ENCODE measurements around the gene BRCA1. TPM values are rescaled to one million over a fixed set of nuclear protein-coding genes. Genes with fewer than 3 reads are reported as not detected.
A peak's percentile ranks its signal among the peaks of the same experiment; 100 is the strongest.

Gene BRCA1
- total and polyA plus RNA-seq, 7 donors, result 0.60 to 10.2 (median 5.6) TPM

- Histone ChIP-seq H3K27ac (no peak overlapping the region), H3K27me3 (no peaks in the 10 kb centered on the region), H3K4me3 (no peak overlapping the region), H3K9me3 (no peaks in the 10 kb centered on the region), H3K36me3 (no peaks in the 10 kb centered on the region), H3K4me1 (peaks cover 0 to 19% (median 8%) of the 10 kb centered on the region in 4 donors)
- intact Hi-C loops (cut with DNase I), result loop anchor here (5.0 kb wide), 2 partner anchors 55 to 100 kb away; partner anchors contain the start of gene BRCA1
- WGBS, 2 donors, result 74 to 84% methylated on average over 9 of the region's 9 CpGs
- no peak for DNase-seq
- TF ChIP-seq CTCF (IDR thresholded peaks at IDR 0.05) (no peak), POLR2AphosphoS5 (IDR thresholded peaks at IDR 0.05) (no peak), POLR2A (IDR thresholded peaks at IDR 0.05) (no peak), EP300 (IDR thresholded peaks at IDR 0.05) (no peak)
Measured at GRCh38 chr17:43027091-43028032, 97.8 kb downstream of the BRCA1 start.

GRCh38 chr17:43026595-43026994 lies 98.6 kb downstream of the BRCA1 start:
- 66 to 67% methylated on average over 5 of the region's 5 CpGs for WGBS, 2 donors
- H3K36me3 ChIP-seq, result no peaks in the 10 kb centered on the region
- H3K27me3 ChIP-seq, result no peaks in the 10 kb centered on the region
- peaks cover 0 to 19% (median 8%) of the 10 kb centered on the region in 4 donors for H3K4me1 ChIP-seq
- H3K9me3 ChIP-seq, result no peaks in the 10 kb centered on the region
- intact Hi-C loops (cut with DNase I), result loop anchor here (5.0 kb wide), 2 partner anchors 56 to 101 kb away; partner anchors contain the start of gene BRCA1
- H3K4me3 ChIP-seq, result no peak overlapping the region
- H3K27ac ChIP-seq, result peak overlapping the region in 3 of 4 donors; percentile 79 to 86 (median 81)
- DNase-seq, result no peak
- no peak for TF ChIP-seq POLR2A (IDR thresholded peaks at IDR 0.05)
- TF ChIP-seq CTCF (IDR thresholded peaks at IDR 0.05), result no peak
- no peak for TF ChIP-seq EP300 (IDR thresholded peaks at IDR 0.05)
- TF ChIP-seq POLR2AphosphoS5 (IDR thresholded peaks at IDR 0.05), result no peak

DNA sequence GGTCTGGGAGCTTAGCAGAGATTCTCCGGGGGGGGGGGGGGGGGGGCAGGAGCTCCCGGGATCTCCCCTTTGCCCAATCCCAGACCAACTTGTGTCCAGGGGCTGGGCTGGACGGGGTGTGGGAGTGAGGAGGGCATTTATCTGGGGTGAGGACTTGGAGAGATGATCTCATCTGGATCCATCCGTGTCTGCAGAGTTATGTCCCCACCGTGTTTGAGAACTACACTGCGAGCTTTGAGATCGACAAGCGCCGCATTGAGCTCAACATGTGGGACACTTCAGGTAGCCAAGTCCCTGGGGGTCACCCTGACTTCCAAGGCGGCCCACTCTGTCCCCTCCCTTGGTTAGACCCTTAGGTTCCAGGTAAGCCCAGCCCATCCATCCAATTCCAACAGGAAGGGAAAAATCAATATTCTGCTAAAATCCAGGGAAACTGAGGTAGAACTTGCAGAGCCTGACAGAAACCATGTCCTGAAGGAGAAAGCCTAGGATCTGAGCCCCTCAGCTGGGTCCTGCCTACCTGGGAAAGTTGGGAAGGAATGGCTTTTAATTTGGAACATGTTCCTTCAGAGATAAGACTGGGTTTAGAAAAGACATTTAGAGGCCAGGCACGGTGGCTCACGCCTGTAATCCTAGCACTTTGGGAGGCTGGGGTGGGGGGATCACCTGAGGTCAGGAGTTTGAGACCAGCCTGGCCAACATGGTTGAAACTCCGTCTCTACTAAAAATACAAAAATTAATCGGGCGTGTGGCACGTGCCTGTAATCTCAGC lies 99.2 kb downstream of the BRCA1 start:
- no peak for DNase-seq
- no peak for TF ChIP-seq CTCF (IDR thresholded peaks at IDR 0.05)
- TF ChIP-seq POLR2AphosphoS5 (IDR thresholded peaks at IDR 0.05), result no peak
- no peak for TF ChIP-seq POLR2A (IDR thresholded peaks at IDR 0.05)
- TF ChIP-seq EP300 (IDR thresholded peaks at IDR 0.05), result no peak
- Histone ChIP-seq H3K27me3 (no peaks in the 10 kb centered on the region), H3K27ac (peak overlapping the region; percentile 79 to 86 (median 81)), H3K4me1 (peaks cover 0 to 20% (median 11%) of the 10 kb centered on the region in 4 donors), H3K4me3 (peak overlapping the region in 2 of 4 donors; percentile 54 to 63), H3K36me3 (no peaks in the 10 kb centered on the region), H3K9me3 (no peaks in the 10 kb centered on the region)
- 53 to 70% methylated on average over 16 of the region's 16 CpGs for WGBS, 2 donors
- intact Hi-C loops (cut with DNase I), result loop anchor here (5.0 kb wide), 2 partner anchors 56 to 101 kb away; partner anchors contain the start of gene BRCA1

GRCh38 chr17:43025290-43025657 lies 99.9 kb downstream of the BRCA1 start:
- Histone ChIP-seq H3K36me3 (no peaks in the 10 kb centered on the region), H3K27ac (peak overlapping the region; percentile 79 to 86 (median 81)), H3K4me1 (peaks cover 0 to 27% (median 17%) of the 10 kb centered on the region in 4 donors), H3K9me3 (no peaks in the 10 kb centered on the region), H3K27me3 (no peaks in the 10 kb centered on the region), H3K4me3 (peak overlapping the region; percentile 37 to 63 (median 54))
- DNase-seq, result no peak
- no peak for TF ChIP-seq POLR2AphosphoS5 (IDR thresholded peaks at IDR 0.05)
- no peak for TF ChIP-seq POLR2A (IDR thresholded peaks at IDR 0.05)
- no peak for TF ChIP-seq EP300 (IDR thresholded peaks at IDR 0.05)
- no peak for TF ChIP-seq CTCF (IDR thresholded peaks at IDR 0.05)
- intact Hi-C loops (cut with DNase I), result loop anchor here (5.0 kb wide), 2 partner anchors 57 to 102 kb away; partner anchors contain the start of gene BRCA1
- 6 to 9% methylated on average over 27 of the region's 27 CpGs for WGBS, 2 donors
